Stimulated activated CD4-positive, alpha-beta T cell treated with anti-CD3 and anti-CD28 coated beads, Interleukin-4, amount 100 ng/mL, for 48 hours (primary cell): Measurements from ENCODE around the gene OR6Y1.

ENCODE experiments used
- DNase-seq, 2 donors: peaks; one replicate each; pipeline ENCODE4 v3.0.0-alpha.2; 2020; ENCODE audit warnings: low read depth in 2 of 2

Gene OR6Y1, protein sequence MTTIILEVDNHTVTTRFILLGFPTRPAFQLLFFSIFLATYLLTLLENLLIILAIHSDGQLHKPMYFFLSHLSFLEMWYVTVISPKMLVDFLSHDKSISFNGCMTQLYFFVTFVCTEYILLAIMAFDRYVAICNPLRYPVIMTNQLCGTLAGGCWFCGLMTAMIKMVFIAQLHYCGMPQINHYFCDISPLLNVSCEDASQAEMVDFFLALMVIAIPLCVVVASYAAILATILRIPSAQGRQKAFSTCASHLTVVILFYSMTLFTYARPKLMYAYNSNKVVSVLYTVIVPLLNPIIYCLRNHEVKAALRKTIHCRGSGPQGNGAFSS

DNA sequence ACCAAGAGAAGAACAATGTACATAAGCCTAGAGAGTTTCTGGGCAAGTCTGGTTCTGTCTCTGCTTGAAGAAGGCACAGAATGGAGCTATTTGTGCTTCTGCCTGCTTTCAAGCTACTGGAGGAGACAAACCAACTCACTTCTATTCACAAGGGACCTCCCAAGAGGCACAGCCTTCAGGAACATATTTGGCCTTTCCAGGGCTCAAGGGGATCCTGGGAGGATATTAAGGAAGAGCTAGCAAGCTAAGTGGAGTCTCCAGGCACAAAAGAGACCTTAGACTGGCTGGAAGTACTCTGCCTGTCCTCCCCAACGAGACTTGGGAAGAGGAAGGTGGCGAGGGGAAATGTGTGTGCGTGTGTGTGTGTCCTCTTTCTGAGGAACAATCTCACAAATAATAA, at the start of gene OR6Y1:
TSS of gene OR6Y1 (minus strand) at position 54 of the 400 bp plus-strand sequence. CDS start 6,300 bp downstream, outside the sequence.
- no peak for DNase-seq

DNA sequence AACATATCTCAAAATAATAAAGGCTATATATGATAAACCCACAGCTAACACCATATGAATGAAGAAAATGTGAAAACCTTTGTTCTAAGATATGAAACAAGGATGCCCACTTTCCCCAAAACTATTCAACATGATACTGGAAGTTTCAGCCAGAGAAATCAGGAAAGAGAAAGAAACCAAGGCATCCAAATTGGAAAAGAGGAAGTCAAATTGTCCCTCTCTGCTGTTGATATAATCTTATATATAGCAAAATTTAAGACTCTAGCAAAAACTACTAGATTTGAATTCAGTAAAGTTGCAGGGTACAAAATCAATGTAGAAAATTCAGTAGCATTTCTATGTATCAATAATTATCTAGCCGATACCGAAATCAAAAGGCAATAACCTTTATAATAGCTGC, 46.5 kb upstream of the OR6Y1 start:
- DNase-seq = no peak

DNA sequence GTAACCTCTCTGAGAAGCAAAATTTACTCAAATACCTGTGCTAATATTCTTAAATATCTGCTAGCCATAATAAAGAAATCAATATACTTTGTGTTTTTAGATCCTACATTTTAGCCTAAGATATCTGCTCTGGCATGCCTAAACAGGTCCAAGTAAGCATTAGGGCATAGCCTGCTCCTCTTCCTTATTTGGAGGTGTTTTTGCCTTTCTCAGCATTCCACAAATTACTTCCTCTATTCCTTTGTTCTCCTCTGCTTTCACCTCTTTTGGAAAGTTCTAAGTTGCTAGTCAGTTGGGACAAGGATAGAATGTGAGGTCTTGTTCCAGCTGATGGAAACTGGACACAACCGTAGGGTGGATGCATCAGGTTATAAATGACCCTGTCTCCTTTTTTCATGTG, 32.7 kb upstream of the OR6Y1 start:
- DNase-seq = no peak

DNA sequence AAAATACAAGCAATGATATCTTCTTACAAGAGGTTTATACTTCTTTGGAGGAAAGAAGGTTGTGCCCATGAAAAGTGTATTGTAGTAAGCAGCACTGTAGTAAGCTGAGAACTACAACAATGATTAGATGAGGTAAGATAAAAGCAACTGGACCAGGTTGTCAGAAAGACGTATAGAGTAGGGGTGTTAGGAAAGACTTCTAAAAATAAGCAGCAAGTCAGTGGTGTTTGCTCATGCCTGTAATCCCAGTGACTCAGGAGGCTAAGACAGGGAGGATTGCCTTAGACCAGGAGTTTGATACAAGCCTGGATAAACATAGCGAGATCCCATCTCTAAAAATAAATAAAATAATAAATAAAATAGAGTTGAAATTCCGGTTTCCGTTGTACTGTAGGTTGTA, 29.8 kb upstream of the OR6Y1 start:
- DNase-seq = no peak

DNA sequence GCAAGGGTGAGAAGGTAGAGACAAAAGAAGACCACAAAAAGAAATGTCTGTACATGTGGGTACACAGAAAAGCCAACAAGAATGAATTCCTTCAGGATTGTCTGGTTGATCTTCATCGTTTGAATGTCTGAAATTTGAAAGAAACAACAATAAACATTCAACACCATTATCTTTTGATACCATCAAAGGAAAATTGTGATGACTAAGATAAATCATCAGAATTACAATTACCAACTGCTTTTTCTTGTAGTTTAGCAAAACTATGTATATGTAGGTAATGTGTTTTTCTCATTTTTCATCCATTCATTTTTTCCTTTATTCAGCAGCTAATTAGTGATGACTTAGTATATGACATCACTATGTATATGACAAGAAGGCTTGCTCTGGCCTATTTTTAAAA, 25.5 kb upstream of the OR6Y1 start, which contains the start of gene OR10X1:
TSS of gene OR10X1 (minus strand) at position 167 of the 400 bp plus-strand sequence. CDS start at position 167, 0 bp downstream.
- no peak for DNase-seq

DNA sequence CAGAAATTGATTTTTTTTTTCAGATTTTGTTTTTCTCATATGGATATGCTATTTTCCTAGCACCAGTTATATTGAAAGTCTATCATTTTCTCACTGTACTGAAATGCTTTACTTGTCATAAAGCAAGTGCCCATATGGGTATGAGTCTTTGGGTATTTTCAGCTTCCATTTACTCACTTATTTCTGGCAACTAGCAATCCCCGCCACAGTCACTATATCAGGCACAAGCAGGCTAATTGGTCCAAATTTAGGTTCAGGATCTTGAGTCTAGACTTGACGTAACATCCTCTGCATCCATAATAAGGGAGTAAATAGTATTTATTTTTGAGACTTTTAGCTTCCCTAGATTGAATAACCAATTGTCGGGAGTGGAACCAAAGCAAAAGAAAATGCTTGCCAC, 23.4 kb upstream of the OR6Y1 start:
- no peak for DNase-seq

DNA sequence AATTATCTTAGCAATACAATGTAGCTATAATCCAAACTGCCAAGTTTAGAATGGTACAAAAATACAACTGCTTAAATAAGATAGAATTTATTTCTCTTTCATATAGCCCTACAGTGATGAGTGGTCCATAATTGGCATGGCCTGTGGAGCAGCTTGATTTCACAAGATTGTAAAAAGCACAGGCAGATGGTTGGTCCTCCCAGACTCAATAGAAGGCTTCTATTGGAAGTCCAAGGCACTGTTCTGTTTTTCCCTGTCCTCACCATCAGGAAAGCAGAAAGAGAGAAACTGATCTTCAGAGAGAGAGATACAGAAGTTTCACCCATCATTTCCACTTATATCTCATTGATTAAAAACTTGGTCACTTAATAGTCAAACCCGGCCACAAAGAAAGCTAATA, 18.0 kb upstream of the OR6Y1 start:
- DNase-seq = no peak

DNA sequence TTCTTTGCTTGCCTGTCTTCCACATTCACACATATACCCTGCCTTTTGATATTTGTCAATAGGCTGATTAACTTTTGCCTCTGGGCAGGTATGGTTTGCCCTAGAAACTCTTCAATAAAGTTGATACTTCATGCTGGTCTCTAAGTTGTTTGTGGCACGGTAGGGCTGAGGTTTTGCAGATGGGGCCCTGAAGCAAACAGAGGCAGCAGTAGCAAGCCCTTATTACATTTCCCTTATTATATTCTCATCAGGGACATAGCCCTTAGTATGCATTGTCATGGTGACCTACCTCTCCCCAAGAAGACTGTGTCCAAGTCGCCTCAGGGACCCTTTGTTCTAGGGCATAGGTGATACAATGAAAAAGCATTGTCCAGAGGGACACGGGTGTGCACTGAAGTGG, 16.3 kb upstream of the OR6Y1 start, which contains the start of gene OR6P1:
TSS of gene OR6P1 (minus strand) at position 101 of the 400 bp plus-strand sequence. CDS start 6,976 bp downstream, outside the sequence.
- no peak for DNase-seq

DNA sequence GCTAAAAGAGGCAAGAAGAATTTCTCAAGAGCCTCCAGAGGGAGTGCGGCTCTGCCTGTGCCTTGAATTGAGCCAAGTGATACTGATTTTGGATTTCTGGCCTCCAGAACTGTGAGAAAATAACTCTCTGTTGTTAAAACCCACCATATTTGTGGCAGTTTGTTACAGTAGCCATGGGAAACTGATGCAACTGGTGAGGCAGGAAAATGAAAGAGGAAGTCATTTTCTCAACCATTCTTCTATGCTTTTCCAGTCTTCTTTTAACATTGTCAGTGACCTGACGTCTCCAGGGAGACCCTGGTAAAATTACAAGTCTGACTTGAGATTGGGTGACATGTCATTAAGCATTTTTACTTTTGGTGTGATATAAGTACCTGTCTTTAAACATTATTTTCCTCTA, 10.4 kb upstream of the OR6Y1 start:
- no peak for DNase-seq

DNA sequence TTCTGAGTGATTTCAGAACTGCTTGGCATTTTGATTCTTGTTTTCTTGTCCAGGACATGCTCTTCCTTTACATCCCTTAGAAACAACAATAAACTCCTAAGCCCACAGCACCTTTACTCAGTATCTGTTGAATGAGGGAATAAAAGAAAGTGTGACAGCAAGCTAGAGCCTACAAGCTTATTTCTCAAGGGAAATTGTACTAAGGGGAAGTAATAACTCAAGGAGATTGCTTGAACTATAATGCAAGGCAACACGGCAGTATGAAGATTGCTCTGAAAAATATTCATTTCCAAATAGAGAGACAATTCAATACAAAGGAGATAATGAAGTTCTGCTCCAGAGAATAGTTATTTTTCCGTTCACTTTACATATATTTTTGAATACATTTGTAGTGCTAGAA, 9.6 kb upstream of the OR6Y1 start:
- DNase-seq = no peak

DNA sequence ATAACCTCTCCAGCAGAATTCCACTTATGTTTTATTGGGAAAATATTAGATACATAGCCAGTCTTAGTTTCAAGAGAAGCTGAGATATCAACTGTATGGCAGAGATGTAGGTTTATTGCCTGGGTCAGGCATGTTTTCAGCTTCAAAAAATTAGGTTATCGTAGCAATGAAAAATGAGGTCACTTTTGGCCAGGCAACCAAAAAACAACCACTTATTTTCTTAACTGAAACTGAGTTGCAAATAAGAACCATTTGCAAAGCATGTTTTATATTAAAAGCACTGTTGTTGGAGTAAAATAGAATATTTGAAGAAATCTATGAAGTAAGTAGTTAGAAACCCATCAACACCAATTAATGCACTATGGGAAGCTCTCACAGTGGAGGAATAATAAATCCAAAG, 5.5 kb upstream of the OR6Y1 start:
- DNase-seq = no peak

DNA sequence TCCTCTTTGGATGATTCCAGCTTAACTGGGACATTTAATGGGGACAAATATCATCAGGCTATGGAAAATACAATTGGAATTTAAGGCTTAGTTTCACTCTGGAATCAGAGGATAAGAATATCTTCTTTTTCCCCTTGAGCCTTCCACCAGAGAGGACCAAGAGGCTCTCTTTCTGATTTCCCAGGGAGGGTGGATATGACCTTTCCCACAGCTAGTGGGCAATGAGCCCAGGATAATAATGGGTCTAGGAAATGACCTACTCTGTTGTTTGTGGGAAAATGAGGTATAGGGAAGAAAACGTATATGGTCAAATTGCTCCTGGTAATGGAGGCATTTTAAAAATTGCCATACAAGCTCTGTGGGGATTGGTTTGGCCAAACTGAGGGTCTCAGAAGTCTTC, 1.9 kb downstream of the OR6Y1 start:
- no peak for DNase-seq

DNA sequence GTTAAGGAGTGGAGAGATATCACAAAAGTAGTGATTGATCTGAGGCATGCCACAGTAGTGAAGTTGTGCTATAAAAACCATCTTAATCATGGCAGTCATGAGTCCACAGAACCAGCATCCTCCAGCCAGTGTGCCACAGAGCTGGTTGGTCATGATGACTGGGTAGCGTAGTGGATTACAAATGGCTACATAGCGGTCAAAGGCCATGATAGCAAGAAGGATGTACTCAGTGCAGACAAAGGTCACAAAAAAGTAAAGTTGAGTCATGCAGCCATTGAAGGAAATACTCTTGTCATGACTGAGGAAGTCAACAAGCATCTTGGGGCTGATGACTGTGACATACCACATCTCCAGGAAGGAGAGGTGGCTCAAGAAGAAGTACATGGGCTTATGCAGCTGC, 6.7 kb downstream of the OR6Y1 start:
- DNase-seq = no peak

DNA sequence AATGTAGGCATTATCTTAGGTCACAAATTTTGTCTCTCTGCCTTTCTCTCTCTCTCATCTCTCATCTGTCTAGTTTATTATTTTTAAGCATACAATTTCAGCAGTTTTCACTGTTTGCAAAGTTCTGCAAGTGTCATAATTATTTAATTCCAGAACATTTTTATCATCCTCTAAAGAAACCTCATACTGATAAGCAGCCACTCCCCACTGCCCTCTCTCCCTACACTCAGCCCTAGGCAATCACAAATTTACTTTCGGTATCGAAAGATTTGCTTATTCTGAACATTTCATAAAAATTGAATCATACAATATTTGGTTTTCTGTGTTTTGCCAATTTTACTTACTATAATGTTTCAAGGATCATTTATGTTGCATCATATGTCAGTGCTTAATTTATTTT, 16.6 kb downstream of the OR6Y1 start:
- DNase-seq = no peak

DNA sequence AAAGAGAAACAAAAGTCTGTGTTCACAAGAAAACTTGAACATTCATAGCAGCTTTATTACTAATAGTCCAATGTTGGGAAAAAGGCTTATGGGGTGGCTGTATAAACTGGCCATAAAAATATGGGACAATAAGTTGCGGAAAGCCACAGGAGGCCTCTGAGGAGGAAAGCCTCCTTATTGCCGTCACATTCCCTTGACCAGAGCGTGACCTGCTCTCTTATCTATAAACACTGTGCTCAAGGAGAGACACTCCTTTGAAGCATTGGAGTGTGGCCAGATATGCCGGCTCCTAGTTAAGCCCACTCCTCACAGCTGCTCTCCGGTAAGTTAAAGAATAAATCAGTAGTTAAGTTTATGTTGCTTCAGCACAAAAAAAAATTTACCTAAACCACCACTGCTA, 19.7 kb downstream of the OR6Y1 start:
- no peak for DNase-seq

DNA sequence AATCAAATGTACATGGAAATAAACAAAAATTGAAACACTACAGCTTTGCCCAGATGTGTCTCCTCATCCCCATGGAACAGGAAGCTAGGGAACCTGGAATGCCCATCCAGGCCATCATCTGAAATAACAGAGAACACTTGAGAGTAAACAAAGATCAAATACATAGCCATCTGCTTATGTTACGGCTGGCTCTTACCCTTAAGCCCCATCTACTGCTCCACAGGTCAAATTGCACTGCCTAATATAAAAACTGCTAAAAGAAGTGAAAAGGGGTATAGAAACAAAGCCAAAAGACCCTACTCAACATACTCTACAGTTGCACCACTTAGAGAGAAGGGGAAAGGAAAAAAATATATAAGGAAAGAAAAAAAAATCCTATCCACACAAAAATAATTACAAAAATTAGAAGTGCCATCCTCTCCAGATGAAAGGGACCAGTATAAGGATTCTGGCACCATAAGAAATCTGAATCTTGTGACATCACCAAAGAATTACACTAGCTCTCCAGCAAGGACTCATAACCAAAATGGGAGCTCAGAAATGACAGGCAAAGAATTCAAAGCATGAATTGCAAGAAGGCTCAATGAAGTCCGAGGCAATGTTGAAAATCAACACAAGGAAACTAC, 26.9 kb downstream of the OR6Y1 start:
- DNase-seq = no peak

DNA sequence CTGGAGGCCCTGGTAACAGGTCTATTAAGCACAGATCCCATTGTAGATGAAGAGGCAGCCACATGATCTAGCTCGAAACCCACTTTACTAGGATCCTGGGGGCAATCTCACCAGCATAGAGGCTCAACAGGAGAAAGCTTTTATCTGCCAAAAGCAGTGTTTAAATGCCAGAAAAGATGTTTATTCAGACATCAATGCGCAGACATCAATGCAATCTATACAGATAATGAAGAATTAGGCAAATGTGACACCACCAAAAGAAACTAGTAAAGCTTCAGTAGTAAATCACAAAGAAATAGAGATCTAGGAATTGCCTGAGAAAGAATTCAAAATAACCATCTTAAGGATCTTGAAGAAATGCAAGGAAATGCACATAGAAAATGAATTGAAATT, 32.5 kb downstream of the OR6Y1 start:
- no peak for DNase-seq

DNA sequence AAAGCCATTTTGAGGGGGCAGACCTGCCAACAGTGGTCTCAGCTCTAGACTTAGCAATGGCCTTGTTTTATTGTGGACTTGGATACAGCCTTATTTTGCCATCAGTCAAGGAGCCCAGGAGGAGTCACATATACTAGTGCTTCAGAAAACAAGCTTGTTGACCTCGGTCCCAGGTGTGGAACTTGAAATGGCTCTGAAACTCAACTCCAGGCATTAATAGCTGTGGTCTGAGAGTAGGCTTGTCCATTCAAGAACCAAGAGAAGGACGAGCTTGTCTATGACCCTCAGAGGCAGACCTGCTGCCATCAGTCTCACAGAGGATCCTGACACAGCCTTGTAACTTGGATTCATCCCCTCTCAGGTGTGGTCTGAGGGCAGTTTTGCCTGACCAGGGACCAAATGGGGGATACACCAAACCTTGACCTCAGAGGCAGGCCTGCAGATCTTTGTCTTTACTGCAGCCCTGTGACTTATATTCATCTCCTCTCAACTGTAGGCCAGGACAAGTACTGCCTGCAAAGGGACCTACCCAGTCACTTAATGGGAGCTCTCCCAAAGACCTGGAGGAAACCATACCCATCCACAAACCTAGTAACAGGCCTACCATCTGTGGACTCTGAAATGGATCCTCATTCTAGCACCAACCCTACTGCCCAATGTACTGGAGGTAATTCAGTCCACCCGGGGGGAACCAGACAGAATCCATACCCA, 33.1 kb downstream of the OR6Y1 start:
- DNase-seq = no peak

DNA sequence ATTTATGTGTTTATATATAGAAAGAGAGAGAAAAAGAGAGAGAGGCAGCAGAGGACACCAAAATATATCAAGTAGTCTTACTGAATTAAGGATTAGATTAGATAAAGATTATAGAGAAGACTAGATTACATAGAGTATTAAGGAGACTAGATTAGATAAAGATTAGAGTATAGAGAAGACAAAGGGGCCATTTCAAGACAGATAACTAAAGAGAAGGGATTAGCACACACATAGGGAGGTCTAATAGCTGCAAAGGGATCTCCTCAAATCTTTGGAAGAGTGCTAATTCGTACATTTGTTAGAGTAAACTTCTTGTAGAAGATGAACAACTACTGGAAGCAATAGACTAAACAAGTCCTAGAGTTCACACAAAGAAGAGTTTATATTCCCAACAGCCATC, 34.2 kb downstream of the OR6Y1 start:
- DNase-seq = no peak

DNA sequence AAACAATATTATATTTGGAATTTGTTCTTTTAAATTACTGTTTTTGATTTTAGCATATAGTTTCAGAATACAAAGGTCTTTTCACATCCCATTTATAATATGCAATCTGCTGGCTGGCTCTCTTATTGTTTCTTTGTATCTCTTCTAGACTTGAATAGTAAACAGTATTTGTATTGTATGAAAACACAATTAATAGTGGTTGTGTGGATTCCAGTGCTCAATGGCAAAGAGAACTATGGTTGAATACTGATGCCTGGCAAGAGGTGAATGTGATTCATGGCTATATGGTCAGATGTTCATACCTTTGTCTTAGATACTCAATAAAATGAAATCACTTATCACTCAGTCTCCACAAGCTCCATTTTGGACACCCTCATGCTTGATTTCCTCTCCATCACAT, 37.2 kb downstream of the OR6Y1 start:
- DNase-seq = no peak

DNA sequence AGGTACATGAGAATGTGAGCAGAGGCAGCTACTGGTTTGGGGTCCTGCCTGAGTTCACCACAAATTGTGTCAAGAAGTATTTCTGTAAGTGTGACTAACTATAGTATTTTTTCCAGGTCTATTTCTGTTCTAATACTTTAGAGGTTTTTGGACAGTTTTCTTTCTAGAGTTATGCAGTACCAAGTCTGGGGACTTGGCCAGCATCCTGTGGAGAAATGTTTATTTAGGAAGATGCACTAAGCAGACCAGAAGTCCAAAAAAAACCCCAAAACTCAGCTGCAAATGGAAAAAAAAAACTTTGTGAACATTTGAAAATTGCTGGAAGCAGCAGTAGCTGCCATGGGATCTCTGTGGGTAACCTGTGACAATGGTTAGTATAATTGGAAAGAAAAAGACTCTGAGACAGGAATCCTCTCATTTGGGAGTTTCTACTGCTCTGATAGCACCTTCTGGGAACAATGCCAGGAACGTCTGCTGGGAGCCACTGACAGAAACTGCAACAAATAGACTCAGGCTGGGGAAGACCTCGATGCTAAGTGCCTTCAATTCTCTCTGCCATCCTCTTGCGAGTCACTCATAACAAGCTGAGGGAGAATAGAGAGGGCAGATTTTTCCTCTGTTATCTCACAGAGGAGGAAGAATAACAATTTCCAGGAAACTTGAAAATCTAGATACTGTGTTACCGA, 44.6 kb downstream of the OR6Y1 start:
- DNase-seq = no peak

DNA sequence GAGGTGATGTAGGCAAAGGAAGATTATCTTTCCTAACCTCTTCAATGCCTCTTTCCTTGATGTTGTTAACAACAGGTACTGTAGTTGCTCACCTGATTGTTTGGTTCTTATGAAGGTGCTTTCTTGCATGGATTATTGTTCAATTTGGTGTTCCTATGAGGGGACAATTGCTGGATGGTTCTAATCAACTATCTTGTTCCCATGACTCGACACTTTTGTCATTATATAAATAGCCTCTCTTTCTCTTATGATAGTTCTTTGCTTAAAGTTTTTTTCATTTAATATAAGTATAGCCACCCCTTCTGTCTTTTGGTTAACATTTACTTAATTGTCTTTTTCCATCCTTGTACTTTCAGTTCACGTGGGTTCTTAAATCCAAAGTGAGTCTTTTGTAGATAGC, 46.7 kb downstream of the OR6Y1 start:
- no peak for DNase-seq
